Osteocyte (in vitro differentiated cells): Measurements from ENCODE around the gene COL21A1. TPM values are rescaled to one million over a fixed set of nuclear protein-coding genes. Genes with fewer than 3 reads are reported as not detected.

Experiments used
- DNase-seq: peaks from one replicate; pipeline ENCODE4 v3.0.0; 2021; ENCODE audit warnings: mixed read lengths; ENCODE audit not compliant: unreplicated experiment; ENCODE audit errors: extremely low spot score
- H3K27ac Mint-ChIP-seq: one replicate; pipeline ENCODE4 v1.8.0; 2021; ENCODE audit warnings: mild to moderate bottlenecking, mixed read lengths; ENCODE audit not compliant: unreplicated experiment
- H3K27me3 Mint-ChIP-seq: one replicate; pipeline ENCODE4 v1.8.0; 2021; ENCODE audit warnings: mixed read lengths; ENCODE audit not compliant: unreplicated experiment
- H3K36me3 Mint-ChIP-seq: one replicate; pipeline ENCODE4 v1.8.0; 2021; ENCODE audit warnings: mixed read lengths; ENCODE audit not compliant: unreplicated experiment
- H3K4me1 Mint-ChIP-seq: one replicate; pipeline ENCODE4 v1.8.0; 2021; ENCODE audit warnings: mixed read lengths; ENCODE audit not compliant: unreplicated experiment
- H3K4me3 Mint-ChIP-seq: one replicate; pipeline ENCODE4 v1.8.0; 2021; ENCODE audit warnings: mild to moderate bottlenecking, moderate library complexity, mixed read lengths; ENCODE audit not compliant: unreplicated experiment
- H3K9me3 Mint-ChIP-seq: one replicate; pipeline ENCODE4 v1.8.0; 2021; ENCODE audit warnings: mixed read lengths; ENCODE audit not compliant: unreplicated experiment
- CTCF ChIP-seq: fragments of 200-600 bp; sonication (generic); IDR thresholded peaks from 2 replicates; pipeline ENCODE4 v1.5.0; 2021; ENCODE audit warnings: antibody characterized with exemption, mild to moderate bottlenecking, moderate library complexity
- total RNA-seq: library from RNA; stranded (reverse); gene quantifications from 2 replicates; pipeline ENCODE4 v1.2.1, GENCODE V29; 2021

Gene COL21A1
- total RNA-seq, 1 donor from 2014 or later: 60.0 TPM

DNA sequence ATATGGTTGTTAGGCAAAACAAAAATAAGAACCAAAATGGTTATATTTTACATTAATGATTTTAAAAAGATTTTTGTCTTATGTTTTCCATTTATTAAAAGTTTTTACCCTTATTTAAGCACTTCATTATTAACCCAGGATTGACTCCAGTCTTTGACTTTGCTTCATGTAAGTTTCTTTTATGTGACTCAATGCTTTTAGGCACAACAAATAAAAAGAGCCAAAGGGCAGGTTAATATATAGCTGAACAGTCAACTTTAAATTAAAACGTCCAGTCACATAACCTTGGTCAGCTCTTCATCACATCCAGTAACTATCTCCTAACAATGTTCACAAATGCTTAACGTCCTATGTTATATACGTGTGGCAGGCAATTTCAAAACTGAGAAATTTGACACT, 32.7 kb downstream of the COL21A1 start:
- H3K27me3 Mint-ChIP-seq: no peaks in the 10 kb centered on the region
- no peak overlapping the region for H3K27ac Mint-ChIP-seq
- DNase-seq: no peak
- H3K4me3 Mint-ChIP-seq: no peak overlapping the region
- no peaks in the 10 kb centered on the region for H3K9me3 Mint-ChIP-seq
- H3K36me3 Mint-ChIP-seq: no peaks in the 10 kb centered on the region
- TF ChIP-seq CTCF: no peak
- peaks cover under 1% of the 10 kb centered on the region for H3K4me1 Mint-ChIP-seq

DNA sequence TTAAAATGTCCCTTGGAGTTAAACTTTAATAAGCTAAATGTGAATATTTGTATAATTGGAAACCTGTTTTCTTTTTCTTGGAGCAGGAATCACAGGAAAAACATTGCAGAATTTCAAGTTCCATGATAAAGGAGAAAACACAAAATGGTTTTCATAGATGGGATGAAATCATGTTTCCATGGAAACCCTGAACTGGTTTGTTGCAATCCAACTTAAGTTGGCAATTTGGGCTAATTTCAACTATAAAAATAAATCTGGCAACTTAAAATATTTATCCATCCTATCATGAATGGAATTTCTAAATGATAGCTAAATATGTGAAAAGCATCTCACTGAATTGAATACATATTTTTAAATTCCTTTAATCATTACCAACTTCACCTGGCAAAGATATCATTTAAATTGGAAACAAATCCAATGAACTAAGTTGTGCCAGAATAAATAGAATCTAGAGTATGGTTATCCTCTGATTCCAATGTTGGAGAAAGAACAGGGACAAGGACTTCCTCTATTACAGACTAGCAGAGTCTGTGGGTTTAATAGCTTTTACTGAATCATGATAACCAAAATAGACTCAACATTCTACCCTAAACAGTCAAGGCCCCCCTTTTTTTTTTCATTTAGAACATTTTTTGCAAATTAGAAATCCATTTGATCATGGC, 33.2 kb downstream of the COL21A1 start:
- Mint-ChIP-seq H3K4me3 (no peak overlapping the region), H3K36me3 (no peaks in the 10 kb centered on the region), H3K4me1 (no peaks in the 10 kb centered on the region), H3K27me3 (no peaks in the 10 kb centered on the region), H3K27ac (no peak overlapping the region), H3K9me3 (no peaks in the 10 kb centered on the region)
- DNase-seq: no peak
- TF ChIP-seq CTCF: no peak

DNA sequence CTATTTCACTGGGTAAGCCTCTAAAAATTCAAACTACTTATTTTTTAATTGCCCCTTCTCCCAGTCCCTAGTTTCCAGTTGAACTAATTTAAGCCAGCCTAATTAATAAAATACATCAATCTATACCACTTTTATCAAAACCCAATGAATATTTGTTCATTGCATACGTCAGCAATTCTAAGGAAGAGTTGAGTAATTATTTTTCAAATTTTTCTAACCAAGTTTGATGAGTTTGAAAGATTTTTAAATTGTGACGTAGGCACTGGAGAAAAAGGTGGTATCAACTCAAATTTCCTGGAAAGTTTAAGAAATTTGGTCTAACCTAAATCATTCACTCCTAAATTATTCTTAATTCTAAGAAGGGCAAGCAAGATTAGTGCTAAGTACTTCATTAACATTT, 35.7 kb downstream of the COL21A1 start:
- no peak for TF ChIP-seq CTCF
- H3K36me3 Mint-ChIP-seq: peaks cover 5% of the 10 kb centered on the region

DNA sequence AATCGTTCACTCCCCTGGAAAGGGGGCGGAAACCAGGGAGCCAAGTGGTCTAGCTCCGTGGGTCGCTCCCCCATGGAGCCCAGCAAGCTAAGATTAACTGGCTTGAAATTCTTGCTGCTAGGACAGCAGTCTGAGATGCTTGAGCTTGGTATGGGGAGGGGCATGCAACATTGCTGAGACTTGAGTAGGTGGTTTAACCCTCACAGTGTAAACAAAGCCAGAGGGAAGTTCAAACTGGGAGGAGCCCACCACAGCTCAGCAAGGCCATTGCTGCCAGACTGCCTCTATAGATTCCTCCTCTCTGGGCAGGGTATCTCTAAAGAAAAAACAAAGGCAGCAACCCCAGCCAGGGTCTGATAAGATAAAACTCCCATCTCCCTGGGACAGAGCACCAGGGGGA, 43.2 kb downstream of the COL21A1 start:
- DNase-seq: no peak
- Mint-ChIP-seq H3K27me3 (no peaks in the 10 kb centered on the region), H3K36me3 (peaks cover 12% of the 10 kb centered on the region), H3K9me3 (peaks cover 12% of the 10 kb centered on the region), H3K4me3 (no peak overlapping the region), H3K27ac (no peak overlapping the region), H3K4me1 (peaks cover 9% of the 10 kb centered on the region)
- TF ChIP-seq CTCF: no peak

More for the DNA sequence above, 35.7 kb downstream of the COL21A1 start:
- Mint-ChIP-seq H3K4me3 (no peak overlapping the region), H3K27ac (no peak overlapping the region), H3K9me3 (no peaks in the 10 kb centered on the region), H3K4me1 (no peaks in the 10 kb centered on the region), H3K27me3 (no peaks in the 10 kb centered on the region)
- no peak for DNase-seq

DNA sequence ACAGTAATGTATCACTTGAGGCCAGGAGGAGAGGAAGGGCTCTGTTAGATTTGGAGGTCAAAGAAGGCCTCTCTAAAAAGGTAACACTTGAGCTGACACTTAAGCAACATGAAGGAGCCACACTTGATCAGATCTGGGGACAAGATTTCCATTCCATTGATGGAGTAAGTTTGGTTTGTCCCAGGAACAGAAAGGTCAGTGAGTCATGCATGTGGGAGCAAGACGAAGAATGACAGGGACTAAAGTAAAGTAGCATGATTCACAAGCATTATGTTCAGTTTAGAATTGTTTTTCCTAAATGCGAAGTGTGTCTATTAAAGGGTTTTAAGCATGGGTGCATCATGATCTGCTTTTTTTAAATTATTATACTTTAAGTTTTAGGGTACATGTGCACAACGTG, 47.4 kb downstream of the COL21A1 start:
- Mint-ChIP-seq H3K27me3 (no peaks in the 10 kb centered on the region), H3K36me3 (peaks cover 15% of the 10 kb centered on the region), H3K4me3 (no peak overlapping the region), H3K4me1 (peaks cover 9% of the 10 kb centered on the region), H3K9me3 (peaks cover 26% of the 10 kb centered on the region), H3K27ac (no peak overlapping the region)
- no peak for TF ChIP-seq CTCF
- no peak for DNase-seq
